ENCODE measurements around the gene TMPRSS3. TPM values are rescaled to one million over a fixed set of nuclear protein-coding genes. Genes with fewer than 3 reads are reported as not detected.
A peak's percentile ranks its signal among the peaks of the same experiment; 100 is the strongest.

TMPRSS3 gene
- total RNA-seq = not detected in 2 replicates
- polyA plus RNA-seq (2012) = not detected

DNA sequence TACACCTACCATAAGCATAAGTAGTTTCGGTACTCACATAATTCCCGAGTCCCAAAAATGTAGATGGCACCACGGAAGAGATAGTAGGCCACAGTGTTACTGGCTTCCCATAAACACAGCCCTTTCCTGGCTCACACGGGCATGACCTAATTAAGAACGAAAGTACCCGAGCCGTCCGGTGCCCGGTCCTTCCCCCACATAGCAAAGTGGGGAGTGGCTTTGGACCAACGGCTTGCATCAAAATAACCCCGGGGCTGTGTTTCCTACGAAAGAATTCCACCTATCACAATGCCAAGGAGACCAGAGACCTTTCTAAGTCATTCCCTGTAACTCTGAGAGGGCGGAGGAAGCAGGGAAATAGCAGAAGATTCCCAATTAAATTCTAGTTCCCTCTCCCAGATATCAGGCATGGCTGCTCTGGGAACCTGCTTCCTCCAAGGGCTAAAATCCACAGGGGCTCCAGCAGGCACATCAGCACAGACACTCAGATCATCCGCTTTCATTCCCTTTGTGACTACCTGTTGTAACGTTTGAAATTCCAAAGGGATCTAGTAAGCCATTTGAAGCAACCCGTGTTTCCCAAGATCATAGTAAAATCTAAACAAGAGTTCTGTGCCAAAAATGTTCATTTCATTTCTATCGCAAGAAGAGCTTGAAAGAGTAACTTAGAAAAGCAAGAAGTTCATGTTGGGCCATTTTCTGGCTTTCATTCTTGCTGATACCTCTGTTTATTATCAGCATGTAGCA lies at the start of gene TMPRSS3:
TMPRSS3 (minus strand) TSS at position 148 of the 747 bp plus-strand sequence. CDS start 635 bp downstream, outside the sequence.
- no peak for DNase-seq (ENCODE audit: low read depth)

DNA sequence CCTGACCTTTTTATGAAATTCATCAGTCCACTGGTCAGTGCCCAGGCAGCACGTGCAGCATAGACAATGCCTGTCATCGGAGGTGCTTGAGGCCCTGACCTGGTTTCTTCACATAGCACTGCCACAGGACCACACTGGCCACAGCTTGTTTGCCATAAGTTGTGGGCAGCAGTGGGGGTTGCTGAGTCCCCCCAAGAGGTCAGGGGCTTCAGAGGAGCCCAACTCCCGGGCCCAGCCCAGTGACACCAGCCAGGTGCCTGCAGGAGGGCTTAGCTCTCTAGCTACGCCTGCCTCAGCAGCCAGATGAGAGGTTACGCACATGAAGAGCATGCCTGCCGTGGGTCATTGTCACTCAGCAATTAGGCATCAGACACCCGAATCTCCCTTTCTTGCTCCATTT lies 49.5 kb upstream of the TMPRSS3 start:
- no peak for DNase-seq (ENCODE audit: low read depth)

DNA sequence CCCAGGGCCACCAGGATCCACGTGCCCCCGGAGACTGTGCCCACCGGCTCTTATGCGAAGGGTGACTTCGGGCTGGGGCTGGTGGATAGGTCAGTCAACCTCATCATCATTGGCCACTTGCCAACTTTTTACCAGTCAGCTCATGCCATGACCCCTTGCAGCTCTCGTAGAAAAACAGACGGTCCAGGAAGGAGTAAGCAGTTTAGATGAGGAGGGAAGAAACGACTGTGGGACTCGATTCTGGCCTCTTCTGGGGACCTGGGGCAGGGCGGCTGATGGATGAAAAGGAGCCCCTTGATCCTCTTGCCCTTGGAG lies 48.9 kb upstream of the TMPRSS3 start:
- DNase-seq (ENCODE audit: low read depth) = no peak

DNA sequence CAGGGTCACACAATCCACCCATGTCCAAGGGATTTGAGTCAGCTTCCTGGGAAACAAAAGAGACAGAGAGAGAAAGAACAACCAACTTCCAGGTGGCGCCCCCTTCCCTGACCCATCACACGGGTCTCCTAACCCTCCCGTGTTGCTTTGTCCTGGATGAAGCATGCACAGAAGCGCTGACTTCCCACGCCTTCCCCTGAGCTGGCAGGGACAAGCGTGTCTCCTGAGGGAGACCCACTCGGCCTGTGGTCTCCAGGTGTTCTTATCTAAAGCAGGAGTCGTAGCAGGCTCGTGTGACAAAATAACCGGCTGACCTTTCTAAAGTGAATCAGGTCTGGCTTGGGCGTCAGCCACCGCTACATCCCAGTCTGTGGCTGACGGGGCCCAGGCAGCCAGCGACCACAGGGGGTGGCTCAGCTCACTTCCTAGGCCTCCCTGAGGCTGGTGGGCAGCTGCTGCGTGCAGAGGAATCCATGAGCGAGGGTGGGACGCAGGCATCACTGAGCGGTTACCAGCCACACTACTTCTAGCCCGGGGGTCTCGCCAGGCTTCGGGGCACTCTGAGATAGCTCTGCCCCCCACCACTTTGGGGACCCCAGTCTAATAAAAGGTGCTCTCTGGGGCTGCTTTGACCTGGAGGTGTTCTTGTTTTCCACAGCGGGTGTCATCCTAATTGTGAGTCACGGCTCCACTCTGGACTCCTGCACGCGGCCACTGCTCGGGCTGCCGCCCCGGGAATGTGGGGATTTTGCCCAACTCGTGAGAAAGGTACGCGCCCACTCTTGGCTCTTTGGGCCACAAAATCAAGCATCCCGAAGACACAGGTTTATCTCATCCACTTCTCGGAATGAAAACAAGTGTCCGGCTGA lies 48.3 kb upstream of the TMPRSS3 start:
- DNase-seq (ENCODE audit: low read depth) = no peak

DNA sequence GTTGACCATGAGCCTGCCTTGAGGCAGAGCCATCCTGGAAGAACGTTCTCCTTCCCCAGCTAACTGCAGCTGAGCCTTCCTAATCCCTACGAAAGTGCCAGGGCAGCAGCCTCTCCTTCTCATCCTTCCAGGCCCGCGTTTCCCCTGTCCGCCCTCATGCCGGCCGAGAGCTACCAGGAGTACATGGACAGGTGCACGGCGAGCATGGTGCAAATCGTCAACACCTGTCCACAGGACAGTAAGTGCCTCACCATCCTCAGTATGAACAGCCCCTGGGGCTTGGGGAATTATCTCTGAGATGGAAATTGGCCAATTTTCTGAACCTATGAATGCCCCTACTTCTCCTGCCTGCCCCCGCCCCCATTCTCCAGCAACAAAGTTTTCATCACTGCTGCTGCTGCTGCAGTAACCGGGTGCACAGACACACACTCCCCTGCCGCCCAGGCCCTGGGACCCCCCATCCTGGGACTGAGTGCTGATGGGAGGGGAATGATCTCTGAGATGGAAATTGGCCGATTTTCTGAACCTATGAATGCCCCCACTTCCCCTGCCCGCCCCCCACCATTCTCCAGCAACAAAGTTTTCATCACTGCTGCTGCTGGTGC lies 47.4 kb upstream of the TMPRSS3 start:
- no peak for DNase-seq (ENCODE audit: low read depth)

DNA sequence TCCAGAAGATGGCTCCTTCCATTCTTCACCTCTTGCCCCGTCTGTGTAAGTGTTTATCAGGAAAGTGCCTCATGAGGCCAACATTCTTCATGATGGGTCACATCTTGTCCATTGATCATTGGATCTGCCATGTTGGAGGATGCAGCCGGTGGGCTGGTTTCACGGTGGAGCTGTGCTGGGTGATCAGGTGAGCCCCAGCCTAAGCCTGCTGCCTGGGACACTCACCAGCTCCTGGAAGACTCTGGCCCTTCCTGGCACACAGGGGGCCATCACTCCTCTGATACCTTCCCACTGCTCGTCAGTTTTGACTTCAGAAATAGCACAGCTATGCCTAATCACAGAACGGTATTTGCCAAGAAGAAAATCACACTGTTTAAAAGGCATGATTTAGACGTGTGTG lies 46.1 kb upstream of the TMPRSS3 start:
- no peak for DNase-seq (ENCODE audit: low read depth)

DNA sequence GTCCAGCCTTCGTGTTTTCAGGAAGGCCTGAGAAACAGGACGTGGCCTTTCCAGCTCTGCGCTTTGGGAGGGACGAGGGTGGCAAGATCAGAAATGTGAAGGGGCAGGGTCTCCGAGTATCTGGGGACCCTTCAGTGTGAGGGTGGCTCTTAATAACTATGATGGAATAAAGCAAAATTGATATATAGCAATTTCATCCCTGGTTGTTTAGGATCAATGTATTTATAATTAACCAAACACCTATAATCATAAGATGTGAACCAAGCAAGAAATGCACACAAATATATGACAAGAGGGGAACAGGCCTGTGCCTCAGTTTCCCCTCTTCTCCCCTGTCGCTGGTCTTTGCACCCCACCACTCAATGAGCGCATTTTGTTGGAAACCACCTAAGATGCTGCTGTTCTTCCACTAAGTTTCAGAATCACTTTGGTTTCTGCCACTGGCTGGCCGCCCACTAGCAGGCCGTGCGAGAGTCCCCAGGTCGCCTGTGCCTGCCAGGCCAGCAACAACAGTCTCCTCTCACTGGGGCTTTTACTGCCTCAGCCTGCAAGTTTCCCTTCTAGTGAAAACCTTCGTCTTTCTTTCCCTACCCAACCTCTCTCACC lies 44.4 kb upstream of the TMPRSS3 start:
- no peak for DNase-seq (ENCODE audit: low read depth)

DNA sequence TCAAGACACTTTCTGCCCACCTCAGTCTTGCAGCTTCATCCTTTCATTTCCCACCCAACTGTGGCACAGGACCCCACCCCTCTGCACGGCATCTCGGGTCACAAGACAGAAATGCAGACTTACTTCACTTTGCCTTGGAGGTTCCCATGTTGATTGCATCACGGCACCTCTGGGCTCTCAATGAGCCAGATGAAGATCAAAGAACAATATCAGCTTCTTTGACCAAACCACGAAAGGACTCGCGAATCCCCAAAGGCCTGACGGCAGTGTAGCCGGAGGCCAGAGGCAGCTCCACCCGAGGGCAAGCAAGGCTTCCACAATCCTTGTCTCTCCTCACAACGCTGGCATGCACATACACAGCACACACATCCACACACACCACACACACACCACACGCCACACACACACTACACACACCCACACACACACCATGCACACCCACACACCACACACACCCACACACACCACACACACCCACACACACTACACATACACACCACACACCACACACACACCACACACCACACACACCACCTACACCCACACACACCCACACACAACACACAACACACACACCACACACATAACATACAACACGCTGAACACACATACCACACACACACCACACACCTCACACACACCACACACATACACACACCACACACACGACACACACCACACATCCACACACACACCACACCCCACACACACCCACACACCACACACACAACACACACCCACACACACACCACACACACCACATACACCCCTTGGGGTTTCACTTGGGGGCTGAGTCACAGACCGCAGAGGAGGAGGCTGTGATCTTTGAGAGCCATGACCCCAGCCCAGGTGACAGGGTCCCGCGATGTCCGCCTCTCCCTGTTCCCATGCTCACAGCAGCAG lies 43.7 kb upstream of the TMPRSS3 start:
- no peak for DNase-seq (ENCODE audit: low read depth)

DNA sequence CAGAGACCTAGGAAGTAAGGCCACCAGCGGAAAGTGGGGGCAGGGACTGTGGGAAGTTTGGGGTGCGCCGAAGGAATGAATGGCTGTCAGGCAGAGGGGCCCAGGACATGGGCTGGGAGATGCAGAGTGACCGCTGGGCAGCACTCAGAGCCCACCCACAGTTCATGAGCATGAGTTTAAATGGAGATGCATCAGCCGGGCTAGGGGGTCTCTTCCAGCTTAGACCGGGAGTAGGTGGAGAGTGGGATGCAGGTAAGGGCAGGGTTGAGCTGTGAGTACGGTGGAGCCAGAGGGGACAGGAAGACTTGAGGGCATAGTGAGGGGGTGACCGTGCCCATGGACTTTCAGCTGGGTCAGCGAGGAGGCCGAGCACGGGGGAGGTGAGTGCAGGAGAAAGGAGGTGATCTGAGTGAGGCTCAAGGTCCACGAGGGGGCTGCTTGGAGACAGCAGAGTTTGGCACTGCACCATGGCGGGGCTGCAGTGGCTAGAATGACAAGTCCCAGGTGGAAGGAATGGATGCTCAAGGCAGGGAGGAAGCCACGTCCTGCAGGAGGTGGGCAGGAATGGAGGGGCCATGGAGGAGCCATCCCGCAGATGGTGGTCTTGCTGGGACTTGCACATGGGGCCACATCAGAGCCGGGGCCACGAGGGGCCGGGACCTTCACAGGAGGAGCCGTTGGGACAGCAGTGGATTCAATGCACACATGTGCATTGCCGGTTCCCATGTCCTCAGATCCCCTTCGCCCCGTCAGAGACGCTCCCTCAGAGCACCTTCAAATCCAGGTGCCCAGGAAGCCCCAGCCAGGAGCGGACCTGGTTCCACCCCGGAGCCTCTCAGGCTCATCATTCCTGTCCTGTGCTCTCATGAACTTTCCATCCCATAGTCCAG lies 42.7 kb upstream of the TMPRSS3 start:
- DNase-seq (ENCODE audit: low read depth) = no peak

DNA sequence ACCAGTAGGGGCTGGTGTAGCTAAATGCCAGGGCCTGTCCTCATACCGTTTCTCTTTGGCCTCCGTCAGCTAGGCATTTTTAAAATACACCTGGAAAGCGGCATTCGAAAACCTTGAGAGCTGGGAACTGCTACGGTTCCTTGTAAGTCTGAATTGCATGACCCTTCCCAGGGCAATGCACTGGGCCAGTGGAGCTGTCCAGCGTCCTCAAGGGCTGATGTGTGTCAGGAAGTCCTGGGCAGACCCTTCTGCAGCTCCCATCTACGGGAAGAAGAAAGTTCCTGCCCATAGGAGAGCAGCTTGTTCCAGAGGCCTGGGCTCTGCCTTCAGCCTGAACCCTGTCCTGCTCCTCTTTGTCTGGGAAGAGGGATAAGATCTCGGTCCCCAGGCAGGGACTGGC lies 41.9 kb upstream of the TMPRSS3 start:
- DNase-seq (ENCODE audit: low read depth) = peak; percentile 1

DNA sequence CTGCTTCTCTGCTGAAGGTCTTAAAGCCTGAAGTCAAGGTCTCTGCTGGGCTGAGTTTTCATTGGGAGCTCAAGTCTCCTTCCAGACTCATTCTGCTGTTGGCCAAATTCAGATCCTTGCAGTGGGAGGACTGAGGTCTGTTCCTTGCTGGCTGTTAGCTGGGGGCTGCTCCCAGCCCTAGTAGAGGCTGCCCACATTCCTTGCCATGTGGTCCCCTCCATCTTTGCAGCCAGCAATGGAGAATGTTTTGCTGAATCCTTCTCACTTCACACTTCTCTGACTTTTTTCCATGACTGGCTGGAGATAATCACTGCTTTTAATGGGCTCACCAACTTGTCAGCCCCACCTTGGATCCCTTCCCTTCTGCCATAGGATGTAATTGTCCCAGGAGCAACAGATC lies 41.1 kb upstream of the TMPRSS3 start:
- DNase-seq (ENCODE audit: low read depth) = no peak

DNA sequence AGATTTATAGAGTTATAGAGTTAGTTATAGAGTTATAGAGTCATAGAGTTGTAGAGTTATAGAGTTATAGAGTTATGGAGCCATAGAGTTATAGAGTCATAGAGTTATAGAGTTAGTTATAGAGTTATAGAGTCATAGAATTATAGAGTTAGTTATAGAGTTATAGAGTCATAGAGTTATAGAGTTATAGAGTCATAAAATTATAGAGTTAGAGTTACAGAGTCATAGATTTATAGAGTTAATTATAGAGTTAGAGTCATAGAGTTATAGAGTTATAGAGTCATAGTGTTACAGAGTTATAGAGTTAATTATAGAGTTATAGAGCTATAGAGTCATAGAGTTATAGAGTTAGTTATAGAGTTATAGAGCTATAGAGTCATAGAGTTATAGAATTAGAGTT lies 40.0 kb upstream of the TMPRSS3 start:
- no peak for DNase-seq (ENCODE audit: low read depth)

DNA sequence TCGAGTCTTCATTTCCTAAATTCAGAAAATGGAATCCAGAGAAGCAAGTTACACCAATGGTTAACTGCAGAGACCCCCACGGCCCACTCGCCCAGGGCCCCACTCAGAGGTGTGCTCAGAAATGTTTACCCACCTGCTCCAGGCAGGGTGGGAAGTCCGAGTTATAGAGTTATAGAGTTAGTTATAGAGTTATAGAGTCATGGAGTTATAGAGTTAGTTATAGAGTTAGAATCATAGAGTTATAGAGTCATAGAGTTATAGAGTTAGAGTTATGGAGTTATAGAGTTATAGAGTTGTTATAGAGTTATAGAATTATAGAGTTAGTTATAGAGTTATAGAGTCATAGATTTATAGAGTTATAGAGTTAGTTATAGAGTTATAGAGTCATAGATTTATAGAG lies 39.5 kb upstream of the TMPRSS3 start:
- DNase-seq (ENCODE audit: low read depth) = no peak

DNA sequence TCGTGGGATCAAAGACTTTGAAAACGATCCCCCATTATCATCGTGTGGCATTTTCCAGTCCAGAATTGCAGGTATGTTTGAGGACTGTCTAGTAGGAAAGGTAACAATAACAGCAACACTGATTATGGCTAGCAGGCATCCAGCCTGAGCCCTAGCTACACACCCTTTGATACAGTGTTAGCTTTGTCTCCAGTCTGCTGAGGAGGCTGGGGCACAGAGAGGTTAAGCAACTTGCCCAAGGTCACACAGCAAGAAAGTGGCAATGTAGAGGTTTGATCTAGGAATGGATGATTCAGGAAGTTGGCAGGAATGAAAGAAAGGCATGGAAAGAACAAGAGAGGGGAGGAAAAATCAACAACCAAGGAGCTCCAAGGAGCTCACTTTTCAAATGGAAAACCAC lies 39.0 kb upstream of the TMPRSS3 start:
- DNase-seq (ENCODE audit: low read depth) = no peak

DNA sequence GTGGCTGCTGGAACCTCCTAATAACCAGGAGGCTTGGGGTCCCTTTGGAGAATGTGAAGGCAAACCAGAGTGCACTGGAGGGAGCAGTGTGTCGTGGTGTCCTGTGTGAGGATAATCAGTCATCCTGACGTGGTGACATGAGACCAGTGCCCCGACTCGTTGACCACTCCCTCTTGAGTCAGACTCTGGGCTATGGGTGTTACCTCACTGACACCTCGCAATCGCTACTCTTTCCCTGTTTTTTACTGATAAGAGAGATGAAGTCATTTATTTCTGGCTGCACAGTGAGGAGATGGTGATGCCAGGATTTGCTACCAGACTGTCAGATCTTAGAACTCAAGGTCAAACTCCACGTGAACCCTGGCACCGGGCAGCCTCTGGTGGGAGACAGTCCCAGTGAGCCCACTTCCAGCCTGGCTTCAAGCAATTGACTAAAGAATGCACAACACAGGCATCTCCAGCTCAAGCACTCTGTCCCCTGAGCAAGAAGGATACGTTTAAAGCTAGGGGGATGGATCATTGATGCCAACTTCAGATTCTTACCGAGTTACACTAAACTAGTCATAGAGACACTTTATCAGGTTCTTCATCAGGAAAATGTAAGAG lies 38.2 kb upstream of the TMPRSS3 start:
- no peak for DNase-seq (ENCODE audit: low read depth)

DNA sequence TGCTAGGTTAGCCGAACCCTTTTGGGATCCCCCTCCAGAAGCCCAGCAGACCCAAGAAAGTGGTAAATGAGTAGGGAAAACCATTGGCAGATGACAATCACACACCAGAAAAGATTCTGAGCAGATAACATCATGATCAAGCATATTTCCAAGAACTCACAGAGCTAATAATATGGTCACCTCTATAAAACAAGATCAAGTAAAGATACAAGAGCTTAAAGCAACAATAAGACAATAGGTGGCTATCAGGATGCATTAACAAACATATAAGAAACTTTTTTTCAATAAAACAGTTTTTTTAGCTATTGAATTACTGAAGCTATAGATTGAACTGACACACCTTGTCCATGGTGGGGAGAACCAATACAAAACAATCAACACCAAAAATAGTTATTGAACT lies 36.8 kb upstream of the TMPRSS3 start:
- DNase-seq (ENCODE audit: low read depth) = no peak

DNA sequence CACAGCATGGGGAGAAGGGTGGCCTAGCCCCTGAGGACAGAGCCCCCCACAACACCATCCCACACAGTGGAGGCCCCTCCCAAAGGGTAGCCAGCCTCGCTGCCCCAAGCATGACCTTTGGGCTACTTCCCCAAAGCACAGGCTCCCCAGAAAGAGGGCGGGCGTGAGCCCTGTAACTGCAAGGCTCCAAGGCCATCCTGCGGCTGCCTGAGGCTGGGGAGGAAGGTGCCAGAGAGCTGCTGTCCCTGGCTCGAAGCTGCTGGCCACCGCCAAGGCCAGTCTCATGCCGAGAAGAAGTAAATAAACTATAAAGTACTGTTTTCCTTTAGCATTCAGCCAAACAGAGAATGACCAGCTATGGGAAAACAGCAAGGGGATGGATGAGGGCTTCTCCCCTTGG lies 35.3 kb upstream of the TMPRSS3 start:
- no peak for DNase-seq (ENCODE audit: low read depth)

DNA sequence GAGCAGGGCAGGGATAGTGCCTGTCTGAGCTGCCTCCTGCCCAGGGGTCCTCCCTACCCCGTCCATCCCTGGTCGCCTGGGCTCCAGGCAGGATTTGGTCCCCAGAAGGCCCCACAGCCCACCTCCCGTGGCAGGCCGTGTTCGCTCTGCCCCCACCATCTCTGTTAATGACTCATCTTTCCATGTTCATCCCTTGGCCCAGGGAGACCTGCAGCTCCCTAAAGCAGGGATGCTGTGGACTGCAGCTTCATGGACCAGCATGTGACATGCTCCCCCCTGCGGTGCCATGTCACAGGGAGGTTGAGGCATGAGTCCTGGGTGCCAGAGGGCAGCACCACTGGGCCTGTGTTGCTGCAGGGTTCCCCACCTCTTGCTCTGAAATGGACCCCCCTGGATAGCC lies 34.7 kb upstream of the TMPRSS3 start:
- DNase-seq (ENCODE audit: low read depth) = no peak

DNA sequence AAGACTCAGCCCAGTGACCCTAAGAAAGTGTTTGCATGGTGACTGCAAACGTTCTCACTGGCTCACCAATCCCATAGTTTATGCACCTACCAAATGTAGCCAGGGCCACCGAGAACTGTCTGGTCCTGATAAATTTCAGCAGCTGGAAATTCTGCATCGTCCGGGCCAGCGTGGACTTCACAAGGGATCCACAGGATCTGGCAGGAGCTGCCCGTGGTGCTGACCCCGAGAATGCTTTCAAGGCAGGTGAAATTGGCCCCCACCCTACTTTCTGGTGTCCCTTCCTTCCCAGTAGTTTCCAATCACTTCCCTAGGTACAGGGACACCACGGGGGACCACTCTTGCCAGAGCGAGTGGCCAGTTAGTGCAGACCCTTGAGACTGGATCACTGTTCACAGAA lies 34.0 kb upstream of the TMPRSS3 start:
- DNase-seq (ENCODE audit: low read depth) = no peak
